ENCODE measurements around the gene CRY2.
"Not testable (repeated sequence)": the region's sequence is repeated elsewhere in the genome, so short reads cannot be mapped to it uniquely, and the experiment has no call there.

Gene CRY2

DNA sequence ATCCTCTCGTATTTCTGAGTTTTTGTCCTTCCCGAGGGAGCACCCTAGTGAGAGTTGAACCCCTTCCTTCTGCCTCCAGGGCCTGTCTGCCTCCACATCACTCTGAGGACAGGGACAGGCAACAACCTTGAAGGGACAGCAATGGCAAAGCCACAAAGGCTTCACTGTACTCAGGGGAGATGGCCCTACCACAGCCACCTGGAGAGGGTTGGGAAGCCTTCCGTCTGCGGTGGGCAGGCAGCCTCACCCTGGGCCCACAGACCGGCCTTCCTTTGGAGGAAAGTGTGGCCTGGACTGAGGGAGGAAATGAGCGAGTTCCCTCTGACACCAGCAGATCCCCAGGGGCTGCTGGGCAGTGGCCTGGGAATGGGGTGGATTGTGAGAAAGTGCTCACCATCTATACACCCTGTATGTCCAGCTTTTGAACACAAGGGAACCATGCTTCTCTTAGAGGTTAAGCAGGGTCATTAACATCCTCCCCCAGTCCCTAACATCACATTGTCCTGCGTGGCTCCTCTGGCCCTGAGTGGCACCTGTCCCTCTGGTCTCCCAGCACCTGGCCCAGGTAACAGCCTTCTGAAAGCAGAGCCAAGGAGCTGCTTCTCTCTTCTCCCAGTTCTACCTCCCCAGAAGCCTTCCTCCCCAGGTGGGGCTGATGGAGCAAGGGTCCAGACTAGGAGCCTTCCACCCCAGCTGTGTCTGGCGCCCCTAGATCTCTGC, 35.5 kb upstream of the CRY2 start:
- no peak for DNase-seq

DNA sequence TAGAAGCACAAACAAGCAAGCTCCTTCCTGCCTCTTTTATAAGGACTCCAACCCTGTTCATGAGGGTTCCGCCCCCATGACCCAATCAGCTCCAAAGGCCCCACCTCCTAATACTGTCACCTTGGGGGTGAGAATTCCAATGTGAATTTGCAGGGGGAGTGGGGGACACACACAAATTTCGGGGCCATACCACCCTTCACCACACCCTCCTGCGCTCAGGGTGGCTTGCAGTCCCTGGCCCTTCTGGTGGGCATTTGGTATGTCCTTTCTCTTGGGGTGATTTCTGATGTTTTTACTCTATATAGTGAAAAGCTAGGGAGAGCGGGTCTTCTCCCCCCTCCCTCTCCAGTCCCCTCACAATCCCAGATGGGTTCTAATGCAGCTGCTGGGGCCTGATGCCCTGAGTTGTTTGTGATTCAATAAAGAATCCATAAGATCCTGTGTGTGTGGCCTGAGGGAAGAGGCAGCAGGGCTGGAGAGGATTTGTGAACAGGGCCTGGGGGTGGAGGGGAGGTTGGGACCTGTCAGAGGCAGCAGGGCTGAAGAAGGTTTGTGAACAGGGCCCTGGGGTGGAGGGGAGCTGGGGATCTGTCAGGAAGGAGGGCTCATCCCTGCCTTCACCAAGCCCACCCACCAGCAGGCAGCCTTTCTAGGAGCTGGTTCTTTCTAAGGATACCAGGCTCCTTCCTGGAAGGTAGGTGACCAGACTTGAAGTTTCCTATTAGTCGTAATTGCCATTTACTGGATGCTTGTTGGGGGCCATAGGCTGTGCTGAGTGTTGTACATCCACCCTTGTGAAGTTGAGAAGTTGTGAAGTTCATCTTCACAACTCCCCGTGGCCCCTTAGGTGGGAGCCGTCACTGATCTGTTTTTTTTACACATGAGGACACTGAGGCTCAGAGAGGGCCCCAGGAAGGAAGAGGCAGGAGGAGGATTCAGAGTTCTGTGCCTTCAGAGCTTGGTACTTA, 34.4 kb upstream of the CRY2 start:
- no peak for DNase-seq

DNA sequence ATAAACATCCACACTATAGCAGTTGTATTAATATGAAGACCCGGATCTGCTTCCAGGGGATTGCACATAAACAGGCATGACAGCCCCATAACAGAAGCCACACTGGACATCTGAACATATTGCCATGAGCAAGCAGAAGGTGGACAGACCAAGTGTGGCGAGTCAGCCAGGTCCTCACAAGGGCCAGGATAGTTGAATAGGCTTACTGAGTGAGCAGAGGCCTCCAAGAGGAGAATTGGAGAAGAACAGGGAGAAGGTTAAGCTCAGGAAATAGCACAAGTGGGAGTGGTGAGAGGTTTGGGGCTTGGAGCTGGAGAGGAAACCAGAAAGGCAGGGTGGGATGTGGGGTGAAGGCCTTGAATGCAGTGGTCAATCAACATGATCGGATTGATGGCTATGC, 31.5 kb upstream of the CRY2 start:
- DNase-seq = no peak

DNA sequence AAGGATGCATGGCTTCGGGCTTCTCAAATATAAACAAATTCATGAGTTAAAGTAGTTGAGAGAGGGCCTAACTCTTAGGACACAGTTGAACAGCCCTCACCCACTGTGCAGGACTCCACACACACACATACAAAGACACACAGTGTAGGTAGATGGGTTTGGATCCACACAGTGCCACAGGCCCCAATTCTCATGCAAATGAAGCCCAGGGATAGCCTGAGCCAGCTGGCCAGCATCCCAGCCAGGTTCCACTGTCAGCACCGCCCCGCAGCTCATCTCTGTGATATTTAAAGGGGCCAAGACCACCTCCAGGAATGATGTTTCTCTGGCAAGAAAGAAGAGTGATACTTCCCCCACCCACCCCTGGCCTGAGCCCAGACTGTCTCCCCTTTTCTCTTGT, 30.7 kb upstream of the CRY2 start:
- DNase-seq = no peak

DNA sequence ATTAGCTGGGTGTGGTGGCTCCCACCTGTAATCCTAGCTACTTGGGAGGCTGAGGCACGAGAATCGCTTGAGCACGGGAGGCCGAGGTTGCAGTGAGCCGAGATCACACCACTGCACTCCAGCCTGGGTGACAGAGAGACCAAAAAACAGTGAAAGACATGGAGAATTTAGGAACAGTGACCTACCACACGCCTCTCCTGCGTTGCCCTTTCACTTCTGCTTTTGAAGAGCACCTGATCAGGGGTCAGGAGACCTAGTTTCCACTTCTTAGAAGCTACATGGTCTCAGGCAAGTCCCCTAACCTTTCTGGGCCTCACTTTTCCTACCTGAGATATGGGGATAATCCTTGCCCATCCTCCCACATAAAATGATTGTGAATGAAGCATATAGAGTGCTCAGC, 30.1 kb upstream of the CRY2 start:
- DNase-seq = no peak

DNA sequence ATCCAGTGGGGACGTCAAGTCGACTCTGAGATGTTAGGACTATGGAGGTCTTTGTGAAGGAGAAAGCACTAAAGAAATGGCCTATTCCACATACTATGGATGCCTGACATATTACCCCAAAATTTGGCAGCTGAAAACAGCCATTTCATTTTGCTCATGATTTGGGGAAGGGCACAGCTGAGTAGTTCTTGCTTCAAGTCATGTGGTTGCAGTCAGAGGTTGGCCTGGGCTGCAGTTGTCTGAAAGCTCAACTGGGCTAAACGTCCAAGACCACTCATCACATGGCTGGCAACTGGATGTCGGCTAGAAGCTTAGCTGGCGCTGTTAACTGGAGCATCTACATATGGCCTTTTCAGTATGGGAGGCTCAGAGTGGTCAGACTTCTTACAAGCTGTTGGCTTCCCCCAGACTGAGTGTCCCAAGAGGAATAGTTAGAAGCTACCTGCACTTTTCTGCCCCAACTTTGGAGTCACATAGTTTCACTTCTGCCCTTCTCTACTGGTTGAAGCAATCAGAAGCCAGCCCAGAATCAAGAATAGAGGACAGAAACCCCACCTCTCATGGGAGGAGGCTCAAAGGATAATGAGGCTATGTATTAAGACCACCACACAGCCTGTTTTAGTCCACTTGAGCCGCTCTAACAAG, 28.2 kb upstream of the CRY2 start:
- no peak for DNase-seq

DNA sequence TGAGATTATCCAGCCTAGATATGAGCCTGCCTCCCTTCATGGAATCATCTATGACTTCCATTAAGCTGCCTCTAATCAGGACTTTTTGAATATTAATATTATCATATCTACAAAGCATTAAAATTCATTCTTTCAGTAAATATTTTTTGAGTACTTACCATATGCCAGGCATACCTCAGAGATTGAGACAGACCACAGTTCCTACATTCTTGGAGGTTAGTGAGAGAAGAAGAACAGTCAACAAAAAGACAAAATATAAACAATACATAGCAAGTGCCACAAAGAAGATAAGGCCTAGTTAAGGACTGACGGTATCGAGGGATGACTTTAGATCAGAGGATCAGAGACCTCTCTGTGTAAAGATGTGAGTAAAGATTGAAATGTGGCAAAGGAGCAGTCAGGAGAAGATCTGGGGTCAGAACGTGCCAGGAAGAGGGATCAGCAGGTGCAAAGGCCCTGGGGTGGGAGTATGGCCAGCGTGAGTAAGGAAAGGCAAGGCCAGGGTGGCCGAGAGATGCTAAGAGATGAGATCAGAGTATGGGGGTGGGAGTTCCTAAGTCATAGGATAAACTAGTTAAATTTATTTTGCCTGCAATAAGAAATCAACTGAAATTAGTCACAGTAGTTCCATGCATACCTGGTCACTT, 26.9 kb upstream of the CRY2 start:
- no peak for DNase-seq

DNA sequence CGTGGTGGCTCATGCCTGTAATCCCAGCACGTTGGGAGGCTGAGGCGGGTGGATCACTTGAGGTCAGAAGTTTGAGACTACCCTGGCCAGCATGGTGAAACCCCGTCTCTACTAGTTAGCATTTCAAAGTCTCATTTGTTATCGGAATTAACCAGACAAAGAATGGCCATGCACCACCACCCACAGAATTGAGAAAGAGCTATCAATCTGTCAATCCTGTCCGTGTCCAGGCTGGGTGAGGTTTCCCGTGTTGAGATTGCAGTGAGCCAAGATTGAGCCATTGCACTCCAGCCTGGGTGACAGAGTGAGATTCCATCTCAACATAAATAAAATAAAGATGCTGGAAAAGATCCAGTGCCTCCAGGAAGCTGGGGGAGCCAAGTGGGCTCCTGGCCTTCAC, 20.8 kb upstream of the CRY2 start:
- not testable (repeated sequence) for DNase-seq

DNA sequence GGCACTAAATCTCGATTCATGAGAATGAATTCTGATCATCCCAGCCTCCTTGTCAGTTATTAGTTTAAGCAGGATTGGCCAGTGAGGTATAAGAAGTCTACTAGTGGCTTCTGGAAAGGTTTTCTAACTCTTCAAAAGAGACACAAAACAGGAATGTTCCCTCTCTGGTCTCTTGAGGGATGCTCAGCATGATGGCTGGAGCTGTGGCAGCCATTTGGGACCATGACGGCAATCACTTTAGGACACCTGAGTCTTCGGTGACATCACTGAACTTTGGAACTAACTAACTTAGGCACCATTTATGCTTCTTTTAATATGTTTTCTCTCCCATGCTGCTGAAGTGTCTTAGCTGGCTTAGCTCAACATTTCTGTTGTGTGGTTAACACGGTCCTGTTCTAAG, 20.2 kb upstream of the CRY2 start:
- DNase-seq = no peak

DNA sequence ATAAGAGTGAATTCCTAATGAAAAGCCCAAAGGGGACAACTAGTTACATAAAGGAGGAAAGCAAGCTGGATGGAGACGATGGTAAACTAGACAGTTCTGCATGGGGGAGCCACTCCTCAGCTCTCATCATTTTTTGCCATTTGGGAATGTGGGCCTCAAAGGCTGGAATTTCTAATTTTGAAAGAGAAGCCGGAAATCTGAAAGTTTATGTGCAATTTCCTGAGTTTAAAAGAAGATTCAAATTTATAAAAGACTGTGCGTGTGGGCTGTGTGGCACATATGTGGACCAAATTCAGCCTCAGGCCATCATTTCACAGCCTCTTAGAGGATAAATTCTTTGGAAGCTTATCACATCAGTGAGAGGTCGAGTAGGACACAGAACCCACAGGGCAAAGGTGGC, 18.3 kb upstream of the CRY2 start:
- DNase-seq = no peak

DNA sequence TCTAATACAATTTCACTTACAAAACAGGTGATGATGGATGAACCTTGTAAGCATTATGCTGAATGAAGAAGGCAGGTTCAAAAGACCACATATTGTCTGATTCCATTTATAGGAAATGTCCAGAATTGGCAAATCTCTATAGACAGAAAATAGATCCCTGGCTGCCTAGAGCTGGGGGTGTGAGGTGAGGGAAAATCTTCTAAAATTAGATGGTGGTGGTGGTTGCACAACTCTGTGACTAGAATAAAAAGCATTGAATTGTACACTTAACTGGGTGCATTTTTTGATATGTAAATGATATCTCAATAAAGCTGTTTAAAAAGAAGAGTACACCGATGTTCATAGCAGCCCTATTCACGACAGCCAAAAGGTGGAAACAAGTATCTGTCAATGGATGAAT, 16.7 kb upstream of the CRY2 start:
- DNase-seq = no peak

DNA sequence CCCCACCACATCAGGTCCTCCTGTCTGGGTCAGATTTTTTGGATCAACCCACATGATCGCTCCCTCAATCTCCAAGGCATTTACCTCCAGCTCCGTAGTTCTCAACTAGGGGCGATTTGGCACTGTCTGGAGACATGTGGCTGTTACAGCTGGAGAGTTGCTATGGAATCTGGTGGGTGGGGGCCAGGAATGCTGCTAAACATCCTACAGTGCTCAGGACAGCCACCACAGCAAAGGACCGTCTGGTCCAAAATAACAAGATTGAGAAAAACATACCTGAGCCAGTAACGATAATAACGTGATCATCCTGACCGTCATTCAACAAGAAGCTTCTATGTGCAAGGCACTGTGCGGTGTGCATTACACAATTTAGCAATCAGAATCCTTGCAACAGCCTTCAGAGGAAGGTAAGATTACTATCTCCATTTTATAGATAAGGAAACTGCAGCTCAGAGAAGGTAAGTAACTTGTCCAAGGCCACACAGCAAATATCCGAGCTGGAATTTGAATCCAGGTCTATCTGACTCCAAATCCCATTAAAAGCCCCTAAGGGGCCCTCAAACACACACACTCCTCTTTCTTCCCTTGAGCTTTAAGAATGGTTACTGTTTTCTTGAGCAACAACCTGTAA, 14.3 kb upstream of the CRY2 start:
- DNase-seq = no peak

DNA sequence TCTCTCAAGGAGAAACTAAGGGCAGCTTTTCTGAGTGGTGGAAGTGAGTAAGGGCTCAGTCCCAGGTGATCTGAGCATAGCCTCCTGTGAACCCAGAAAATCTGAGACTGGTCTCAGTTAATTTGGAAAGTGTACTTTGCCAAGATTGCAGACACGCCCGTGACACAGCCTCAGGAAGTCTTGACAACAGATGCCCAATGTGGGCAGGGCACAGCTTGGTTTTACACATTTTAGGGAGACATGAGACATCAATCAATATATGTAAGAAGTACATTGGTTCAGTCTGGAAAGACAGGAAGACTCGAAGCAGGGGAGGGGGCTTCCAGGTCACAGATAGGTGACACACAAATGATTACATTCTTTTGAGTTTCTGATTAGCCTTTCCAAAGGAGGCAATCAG, 13.5 kb upstream of the CRY2 start:
- no peak for DNase-seq

DNA sequence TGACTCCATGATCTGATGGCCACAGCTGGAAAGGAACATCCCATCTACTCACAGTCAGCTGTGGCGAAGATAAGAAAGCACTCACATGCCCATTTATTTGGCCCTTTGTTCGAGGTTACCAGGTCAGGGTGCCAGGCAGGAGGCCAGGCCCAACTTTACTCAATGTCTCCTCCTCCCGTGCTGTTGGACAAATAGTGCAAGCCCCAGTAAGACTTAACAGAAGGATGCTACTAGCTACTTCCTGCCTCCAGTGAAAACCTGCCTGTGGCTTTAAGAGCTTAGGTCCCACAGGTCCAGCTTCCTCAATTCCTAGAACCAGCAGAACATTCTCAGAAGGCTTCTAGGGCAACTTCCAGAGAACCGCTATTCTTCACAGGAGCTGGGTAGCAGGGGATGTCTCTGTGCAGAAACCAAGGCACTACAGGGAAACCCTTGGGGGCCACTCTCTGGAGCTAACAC, 12.9 kb upstream of the CRY2 start:
- DNase-seq = no peak

DNA sequence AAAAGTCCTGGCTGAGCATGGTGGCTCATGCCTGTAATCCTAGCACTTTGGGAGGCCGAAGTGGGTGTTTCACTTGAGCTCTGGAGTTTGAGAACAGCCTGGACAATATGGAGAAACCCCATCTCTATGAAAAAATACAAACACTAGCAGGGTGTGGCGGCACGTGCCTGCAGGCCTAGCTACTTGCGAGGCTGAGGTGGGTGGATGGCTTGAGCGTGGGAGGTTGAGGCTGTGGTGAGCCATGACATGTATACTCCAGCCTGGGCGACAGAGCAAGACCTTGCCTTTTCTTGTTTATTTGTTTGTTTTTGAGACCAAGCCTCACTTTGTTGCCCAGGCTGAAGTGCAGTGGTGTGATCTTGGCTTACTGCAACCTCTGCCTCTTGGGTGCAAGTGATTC, 8.1 kb upstream of the CRY2 start:
- no peak for DNase-seq

DNA sequence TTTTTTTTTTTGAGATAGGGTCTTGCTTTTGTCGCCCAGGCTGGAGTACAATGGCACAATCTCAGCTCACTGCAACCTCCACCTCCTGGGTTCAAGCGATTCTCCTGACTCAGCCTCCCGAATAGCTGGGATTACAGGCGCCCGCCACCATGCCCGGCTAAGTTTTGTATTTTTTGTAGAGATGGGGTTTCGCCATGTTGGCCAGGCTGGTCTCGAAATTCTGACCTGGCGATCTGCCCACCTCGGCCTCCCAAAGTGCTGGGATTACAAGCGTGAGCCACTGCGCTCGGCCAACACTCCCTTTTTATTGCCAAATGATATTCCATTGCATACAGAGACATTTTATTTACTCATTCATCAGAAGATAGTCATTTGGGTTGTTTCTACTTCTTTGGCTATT, 7.0 kb upstream of the CRY2 start:
- DNase-seq = not testable (repeated sequence)

DNA sequence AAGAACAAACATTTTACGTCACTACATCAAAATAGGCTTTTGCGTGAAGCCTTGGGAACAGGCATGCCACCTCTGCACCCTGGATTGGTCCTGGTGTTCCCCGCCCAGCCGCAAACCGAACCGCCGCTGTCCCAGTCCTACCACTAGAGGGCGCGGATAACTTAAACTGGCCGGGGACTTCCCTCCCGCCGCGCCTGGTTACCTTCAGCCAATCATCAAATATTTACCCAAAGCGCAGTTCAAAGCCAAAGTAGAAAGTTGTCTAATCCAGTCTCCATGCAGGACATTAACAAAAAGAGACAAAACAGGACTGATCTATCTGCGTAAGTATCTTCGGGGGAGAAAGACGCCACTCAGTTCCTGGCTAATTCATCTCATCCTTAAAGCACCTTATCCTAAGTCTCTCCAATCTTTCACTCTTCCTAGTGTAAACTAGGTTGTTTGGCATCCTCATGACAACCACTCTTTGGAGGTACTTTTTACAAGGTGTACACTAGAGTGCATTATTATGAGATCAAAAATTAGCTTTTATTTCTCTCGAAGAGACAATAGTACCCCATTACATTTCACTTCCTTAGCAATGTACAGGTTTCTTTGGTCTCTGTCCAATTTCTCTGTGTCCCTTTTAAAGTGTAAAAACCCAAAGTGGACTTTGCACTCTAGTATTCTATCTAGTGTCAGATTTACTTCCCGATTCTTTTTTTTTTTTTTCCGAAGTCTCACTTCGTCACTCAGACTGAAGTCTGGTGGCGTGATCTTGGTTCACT, 3.9 kb upstream of the CRY2 start:
- peak; percentile 89 for DNase-seq

DNA sequence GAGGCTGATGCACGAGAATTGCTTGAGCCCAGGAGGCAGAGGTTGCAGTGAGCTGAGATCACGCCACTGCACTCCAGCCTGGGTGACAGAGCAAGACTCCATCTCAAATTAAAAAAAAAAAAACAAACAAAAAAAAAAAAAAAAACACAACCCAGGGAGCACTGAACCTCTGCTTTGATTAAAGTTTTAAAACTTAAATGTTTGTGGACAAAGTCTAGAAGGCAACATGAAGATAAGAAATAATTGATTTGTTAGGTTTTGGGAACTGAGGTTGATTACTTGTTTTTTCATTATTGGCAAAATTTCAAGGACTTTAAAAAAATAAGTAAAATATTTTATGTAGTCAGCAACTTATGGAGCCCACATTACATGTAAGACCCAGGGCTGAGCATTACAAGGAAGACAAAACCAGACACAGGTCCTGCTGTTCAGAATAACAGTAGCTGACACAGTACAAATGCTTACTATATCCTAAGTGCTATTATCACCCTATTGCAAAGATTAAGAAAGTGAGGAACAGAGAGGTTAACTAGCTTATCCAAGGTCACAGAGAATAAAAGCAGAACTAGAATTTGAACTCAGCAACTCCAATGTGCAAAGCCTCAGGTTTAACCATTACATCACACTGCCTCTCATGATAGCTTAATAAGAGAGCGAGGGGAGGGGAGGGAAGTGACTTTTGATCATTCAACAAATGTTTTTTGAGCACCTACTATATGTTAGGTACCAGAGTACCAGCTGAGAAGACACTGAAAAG, 2.3 kb upstream of the CRY2 start:
- DNase-seq = no peak

DNA sequence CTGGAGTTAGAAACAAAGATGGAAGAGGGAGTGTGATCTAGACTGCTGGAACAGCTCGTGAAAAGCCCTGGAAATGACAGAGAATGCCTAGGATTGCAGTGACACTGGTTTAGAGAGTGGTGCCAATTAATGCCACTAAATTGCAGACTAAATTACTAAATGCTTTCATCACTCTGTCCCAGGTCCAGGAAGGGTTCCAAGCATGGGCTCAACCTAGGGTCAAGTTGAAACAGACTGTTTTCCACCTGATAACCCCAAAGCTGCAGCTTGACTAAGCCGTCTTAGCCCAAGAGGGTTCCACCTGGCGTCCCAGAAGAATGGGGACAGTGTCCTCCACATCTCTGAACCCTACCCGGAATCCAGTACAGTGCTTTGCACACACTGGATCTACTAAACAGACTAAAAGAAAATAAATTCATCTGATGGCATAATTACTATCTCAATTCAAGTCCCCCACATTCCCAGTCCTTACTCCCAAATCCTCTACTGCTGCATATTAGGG, 1.1 kb upstream of the CRY2 start:
- DNase-seq = no peak

DNA sequence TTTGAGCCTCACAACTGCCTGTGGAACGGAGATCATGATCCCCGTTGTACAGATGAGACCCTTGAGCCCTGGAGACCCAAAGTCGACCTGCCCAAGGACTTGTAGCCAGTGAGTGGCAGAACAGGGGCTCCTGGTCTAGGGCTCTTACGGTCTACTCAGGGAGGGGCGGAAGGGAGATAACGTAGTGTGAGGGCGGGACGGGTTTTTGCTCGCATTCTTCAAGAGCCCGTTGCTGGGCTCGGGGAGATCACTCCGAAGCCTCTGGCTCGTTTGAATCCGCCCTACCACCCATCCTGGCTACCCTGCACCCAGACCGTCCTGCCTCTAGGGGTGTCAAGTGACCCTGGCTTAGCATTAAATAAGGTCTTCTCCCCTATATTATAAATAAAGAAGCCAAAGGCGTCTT, 639 bp downstream of the CRY2 start:
- DNase-seq = peak; percentile 48

DNA sequence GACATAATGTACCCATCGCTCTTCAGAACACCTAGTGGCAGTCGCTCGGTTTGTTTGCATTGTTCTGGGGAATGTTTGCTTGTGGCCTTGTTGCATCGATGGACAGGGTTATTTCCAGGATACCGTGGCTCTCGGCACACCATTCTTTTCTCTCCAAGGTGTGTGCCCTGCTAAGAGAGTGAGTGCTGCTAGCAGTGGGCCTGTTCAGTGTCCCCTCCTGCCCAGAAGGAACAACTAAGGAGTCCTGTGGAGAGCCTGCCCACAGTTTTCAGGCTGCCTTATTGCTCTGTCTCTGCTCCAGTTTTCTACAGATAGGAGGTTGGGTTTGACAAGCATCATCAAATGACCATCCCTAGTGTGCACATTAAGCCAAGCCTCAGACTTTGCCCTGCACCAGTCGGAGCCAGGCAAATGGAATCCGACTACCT, 1.4 kb downstream of the CRY2 start:
- DNase-seq = no peak

Data from stimulated activated CD4-positive, alpha-beta T cell treated with anti-CD3 and anti-CD28 coated beads, Interleukin-1b, Interleukin-23, amount 100 ng/mL, for 48 hours (primary cell).